Activated T-helper 1 cell treated with anti-CD3 and anti-CD28 coated beads, Interleukin-12 subunit alpha, Interleukin-12 subunit beta, Interleukin-2, Interleukin-4 antibody, amounts not matched to agents 30 ng/mL and 10 ng/mL and 1 ng/mL, durations not matched to agents 14 hours and 24 hours and 36 hours (primary cell): ENCODE results near the gene RHOD. TPM values are rescaled to one million over a fixed set of nuclear protein-coding genes. Genes with fewer than 3 reads are reported as not detected.

Experiments used
- DNase-seq: peaks from one replicate; pipeline ENCODE4 v3.0.0; 2021; ENCODE audit warnings: low spot score
- H3K27ac Mint-ChIP-seq: one replicate; pipeline ENCODE4 v1.8.0; 2021; ENCODE audit warnings: mild to moderate bottlenecking, mixed read lengths
- H3K27me3 Mint-ChIP-seq: one replicate; pipeline ENCODE4 v1.8.0; 2022; ENCODE audit warnings: mild to moderate bottlenecking, moderate library complexity, mixed read lengths; ENCODE audit not compliant: insufficient read depth
- H3K36me3 Mint-ChIP-seq: one replicate; pipeline ENCODE4 v1.8.0; 2021; ENCODE audit warnings: low read depth, mixed read lengths
- H3K4me1 Mint-ChIP-seq: one replicate; pipeline ENCODE4 v1.8.0; 2021; ENCODE audit warnings: low read depth, mixed read lengths
- H3K4me3 Mint-ChIP-seq: one replicate; pipeline ENCODE4 v1.8.0; 2021; ENCODE audit warnings: mild to moderate bottlenecking, moderate library complexity, mixed read lengths
- H3K9me3 Mint-ChIP-seq: one replicate; pipeline ENCODE4 v1.8.0; 2021; ENCODE audit warnings: mixed read lengths
- intact Hi-C: fragments of 100-400 bp; cut with micrococcal nuclease; formaldehyde crosslinking; loops from one replicate; pipeline ENCODE4 v1.15.1; 2024
- total RNA-seq: library from RNA; stranded (reverse); gene quantifications from 2 replicates; pipeline ENCODE4 v1.2.3, GENCODE V29; 2022

Gene RHOD
- total RNA-seq, 1 donor from 2014 or later = 0.39 TPM

DNA sequence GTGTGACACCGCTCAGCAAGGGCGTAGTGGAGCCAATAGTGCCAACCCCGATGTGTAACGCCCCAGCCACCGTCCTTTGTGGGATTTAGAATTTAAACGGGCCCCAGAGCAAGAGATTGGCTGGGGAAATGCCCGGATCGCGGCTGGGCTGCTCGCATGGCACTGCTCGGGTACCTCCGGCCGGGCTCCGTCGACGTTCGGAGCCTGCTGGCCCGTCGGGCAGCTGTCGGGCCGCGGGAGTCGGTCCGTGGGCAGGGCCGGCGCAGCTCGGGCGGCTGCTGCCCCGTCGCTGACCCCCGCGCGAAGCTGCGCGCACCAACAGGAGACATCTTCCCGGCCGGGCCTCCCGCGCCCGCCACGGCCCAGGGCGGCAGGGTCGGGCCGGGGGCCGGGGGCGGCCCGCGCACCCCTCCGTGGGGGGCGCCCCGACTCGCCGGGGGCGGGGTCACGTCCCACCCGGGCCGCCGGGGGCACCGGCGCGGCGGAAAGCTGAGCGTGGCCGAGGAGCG, 61.1 kb downstream of the RHOD start:
- H3K9me3 Mint-ChIP-seq = no peaks in the 10 kb centered on the region
- H3K27me3 Mint-ChIP-seq = peaks cover 12% of the 10 kb centered on the region
- DNase-seq = no peak
- H3K36me3 Mint-ChIP-seq = peaks cover 18% of the 10 kb centered on the region
- intact Hi-C loops = loop anchor here (2.0 to 10.0 kb wide), 4 partner anchors 37 to 480 kb away; partner anchors contain the start of genes PC and RBM4
- peak overlapping the region; percentile 76 for H3K4me3 Mint-ChIP-seq
- peak overlapping the region; percentile 76 for H3K27ac Mint-ChIP-seq
- peaks cover 14% of the 10 kb centered on the region for H3K4me1 Mint-ChIP-seq

DNA sequence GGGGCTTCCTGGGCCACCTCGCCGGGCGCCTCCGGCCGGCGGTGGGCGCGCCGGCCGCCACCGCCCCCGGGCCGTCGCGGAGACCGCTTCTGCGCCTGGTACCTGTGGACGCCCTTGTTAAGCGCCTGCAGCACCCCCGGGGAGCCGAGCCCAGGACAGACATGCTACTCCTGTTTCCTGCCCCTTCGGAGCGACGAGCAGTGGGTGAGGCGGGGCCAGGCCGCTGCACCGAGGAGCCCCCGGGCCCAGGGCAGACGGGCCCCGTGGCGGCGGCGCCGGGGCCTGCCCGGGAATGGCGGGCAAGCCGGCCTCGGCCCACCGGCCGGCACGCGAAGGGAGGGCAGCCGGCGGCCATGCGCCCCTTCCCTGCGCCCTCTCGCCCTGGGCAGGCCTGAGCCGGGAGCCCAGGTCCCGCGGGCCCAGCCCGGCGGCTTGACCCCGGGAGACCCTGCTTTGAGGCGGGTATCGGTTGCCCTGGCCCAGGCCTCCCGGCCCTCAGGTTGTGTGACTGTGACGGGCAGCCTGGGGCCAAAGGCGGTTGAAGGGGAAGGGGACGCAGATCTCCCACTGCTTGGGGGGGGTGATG, 61.6 kb downstream of the RHOD start:
- peaks cover 24% of the 10 kb centered on the region for H3K36me3 Mint-ChIP-seq
- peaks cover 19% of the 10 kb centered on the region for H3K4me1 Mint-ChIP-seq
- H3K27me3 Mint-ChIP-seq = peaks cover 12% of the 10 kb centered on the region
- no peak overlapping the region for H3K4me3 Mint-ChIP-seq
- no peaks in the 10 kb centered on the region for H3K9me3 Mint-ChIP-seq
- peak overlapping the region; percentile 52 for H3K27ac Mint-ChIP-seq
- intact Hi-C loops = loop anchor here (2.0 to 10.0 kb wide), 4 partner anchors 37 to 481 kb away; partner anchors contain the start of genes PC and RBM4
- DNase-seq = peak; percentile 41

- no peaks in the 10 kb centered on the region for H3K9me3 Mint-ChIP-seq
- peaks cover 23% of the 10 kb centered on the region for H3K4me1 Mint-ChIP-seq
- intact Hi-C loops = loop anchor here (1.0 to 10.0 kb wide), 7 partner anchors 38 to 482 kb away; partner anchors contain the start of genes CDK2AP2, PC and RBM4
- H3K27ac Mint-ChIP-seq = peak within 1 kb of the TSS; percentile 92
- H3K27me3 Mint-ChIP-seq = peaks cover 12% of the 10 kb centered on the region
- DNase-seq = peak; percentile 95
- peak within 1 kb of the TSS; percentile 99 for H3K4me3 Mint-ChIP-seq
- peaks cover 25% of the 10 kb centered on the region for H3K36me3 Mint-ChIP-seq
These were observed 62.3 kb downstream of the RHOD start, which contains the start of gene KDM2A for GRCh38 chr11:67118801-67119584. TSS of gene KDM2A (plus strand) at chr11:67119263. CDS start at chr11:67121317, 2,054 bp downstream.

DNA sequence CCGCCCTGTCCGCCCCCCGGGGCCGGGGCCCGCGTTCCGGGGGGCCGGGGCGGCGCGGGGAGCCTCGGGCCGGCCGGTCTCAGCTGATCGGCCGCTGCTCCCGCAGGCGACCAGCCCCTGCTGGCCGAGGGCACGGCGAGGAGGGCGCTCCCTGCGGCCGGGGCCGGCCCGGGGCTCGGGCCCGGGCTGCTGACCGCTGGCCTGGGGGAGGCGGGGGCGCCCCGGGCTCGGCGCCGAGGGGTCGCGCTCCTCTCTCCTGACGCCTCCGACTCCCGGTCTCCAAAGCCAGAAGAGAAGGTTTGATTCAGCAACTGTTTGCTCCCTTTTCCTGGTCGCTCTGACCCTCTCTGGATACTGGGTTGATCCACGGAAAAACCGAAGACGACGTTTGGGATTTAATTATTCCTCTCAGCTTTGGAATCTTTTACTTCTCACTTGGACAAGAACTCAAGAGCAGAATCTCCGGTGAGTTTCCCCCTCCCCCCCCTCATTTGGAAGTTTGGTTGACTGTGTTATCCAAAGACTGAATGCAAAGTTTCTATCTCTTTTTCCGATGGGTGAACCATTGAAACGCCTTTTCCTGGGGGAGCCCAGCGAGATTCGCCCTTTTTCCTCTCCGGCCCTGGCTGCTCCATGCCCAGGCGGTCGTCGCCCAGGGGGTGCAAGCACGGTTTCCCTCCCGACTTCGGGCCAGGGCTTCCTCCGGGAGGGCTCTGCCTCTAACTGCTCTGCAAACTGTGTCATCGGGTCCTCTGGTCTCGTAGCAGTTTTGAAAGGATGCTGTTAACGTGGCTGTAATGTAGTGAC, 63.1 kb downstream of the RHOD start:
- peak overlapping the region; percentile 92 for H3K27ac Mint-ChIP-seq
- intact Hi-C loops = loop anchor here (1.0 to 10.0 kb wide), 8 partner anchors 39 to 482 kb away; partner anchors contain the start of genes CDK2AP2, PC and RBM4
- peaks cover 25% of the 10 kb centered on the region for H3K36me3 Mint-ChIP-seq
- peaks cover 23% of the 10 kb centered on the region for H3K4me1 Mint-ChIP-seq
- no peaks in the 10 kb centered on the region for H3K9me3 Mint-ChIP-seq
- H3K27me3 Mint-ChIP-seq = peaks cover 12% of the 10 kb centered on the region
- DNase-seq = peak; percentile 24
- peak overlapping the region; percentile 99 for H3K4me3 Mint-ChIP-seq

- Mint-ChIP-seq H3K4me3 (peak overlapping the region; percentile 99), H3K36me3 (peaks cover 25% of the 10 kb centered on the region), H3K9me3 (no peaks in the 10 kb centered on the region), H3K4me1 (peaks cover 23% of the 10 kb centered on the region), H3K27me3 (peaks cover 6% of the 10 kb centered on the region), H3K27ac (peak overlapping the region; percentile 92)
- intact Hi-C loops = loop anchor here (2.0 kb wide), 1 partner anchor 48 kb away; no protein-coding TSS in a partner anchor
- no peak for DNase-seq
These were observed 63.8 kb downstream of the RHOD start for GRCh38 chr11:67120456-67120855.

- DNase-seq = peak; percentile 12
- Mint-ChIP-seq H3K27me3 (peaks cover 4% of the 10 kb centered on the region), H3K4me3 (peak overlapping the region; percentile 99), H3K4me1 (peaks cover 23% of the 10 kb centered on the region), H3K36me3 (peaks cover 25% of the 10 kb centered on the region), H3K9me3 (no peaks in the 10 kb centered on the region), H3K27ac (peak overlapping the region; percentile 92)
- intact Hi-C loops = loop anchor here (1.0 to 2.0 kb wide), 2 partner anchors 48 to 196 kb away; no protein-coding TSS in a partner anchor
These were observed 64.4 kb downstream of the RHOD start for GRCh38 chr11:67120881-67121710.

Other genes starting within 250 kb of the RHOD start
- gene RCE1, start 213.4 kb upstream of the RHOD start, total RNA-seq = 30.9 and 34.4 TPM in 2 replicates
- gene LRFN4, start 199.8 kb upstream of the RHOD start, total RNA-seq = 48.4 and 49.6 TPM in 2 replicates
- gene PC, start 98.5 kb upstream of the RHOD start, total RNA-seq = 11.2 and 15.9 TPM in 2 replicates
- not detected in 2 replicates for gene C11orf86, start 81.5 kb upstream of the RHOD start, total RNA-seq
- gene SYT12, start 33.7 kb upstream of the RHOD start, total RNA-seq = not detected in 2 replicates
- 114 and 119 TPM in 2 replicates for gene KDM2A, start 62.4 kb downstream of the RHOD start, total RNA-seq
- gene GRK2, start 209.6 kb downstream of the RHOD start, total RNA-seq = 249 and 250 TPM in 2 replicates
- 124 and 129 TPM in 2 replicates for gene ANKRD13D, start 232.5 kb downstream of the RHOD start, total RNA-seq
- gene SSH3, start 246.7 kb downstream of the RHOD start, total RNA-seq = 9.2 and 9.4 TPM in 2 replicates